ES-I3 (cell line): ENCODE results near the gene SNX21.
"Not testable (repeated sequence)": the region's sequence is repeated elsewhere in the genome, so short reads cannot be mapped to it uniquely, and the experiment has no call there.

Experiments
- H3K36me3 ChIP-seq: 2 replicates; pipeline ENCODE4 v1.6.1; 2013; ENCODE audit warnings: mild to moderate bottlenecking, low read length, control low read depth, moderate library complexity; ENCODE audit not compliant: insufficient read depth
- H3K4me1 ChIP-seq: 2 replicates; pipeline ENCODE4 v1.6.1; 2013; ENCODE audit warnings: mild to moderate bottlenecking, control low read depth, low read length; ENCODE audit not compliant: insufficient read depth
- H3K9ac ChIP-seq: 2 replicates; pipeline ENCODE4 v1.6.1; 2013; ENCODE audit warnings: low read depth, mild to moderate bottlenecking, low read length, moderate library complexity
- H3K9me3 ChIP-seq: 2 replicates; pipeline ENCODE4 v1.6.1; 2013; ENCODE audit warnings: mild to moderate bottlenecking, low read length, moderate library complexity; ENCODE audit not compliant: control insufficient read depth, insufficient read depth

Gene SNX21

GRCh38 chr20:45814314-45814713 lies 19.3 kb upstream of the SNX21 start:
- Histone ChIP-seq H3K9ac (no peak overlapping the region), H3K9me3 (no peaks in the 10 kb centered on the region), H3K36me3 (peaks cover 9% of the 10 kb centered on the region), H3K4me1 (peaks cover 11% of the 10 kb centered on the region; the same call in 1 of the 2 replicates)

GRCh38 chr20:45816951-45817350 lies 16.6 kb upstream of the SNX21 start:
- no peak overlapping the region for H3K9ac ChIP-seq
- H3K9me3 ChIP-seq = no peaks in the 10 kb centered on the region
- H3K36me3 ChIP-seq = peaks cover 9% of the 10 kb centered on the region
- H3K4me1 ChIP-seq = peaks cover 13% of the 10 kb centered on the region; the same call in 1 of the 2 replicates

GRCh38 chr20:45817376-45818194 lies 16.0 kb upstream of the SNX21 start:
- H3K9me3 ChIP-seq = no peaks in the 10 kb centered on the region
- peaks cover 20% of the 10 kb centered on the region; the same call in 1 of the 2 replicates for H3K4me1 ChIP-seq
- H3K36me3 ChIP-seq = peaks cover 9% of the 10 kb centered on the region
- H3K9ac ChIP-seq = no peak overlapping the region

GRCh38 chr20:45818239-45818638 lies 15.4 kb upstream of the SNX21 start:
- no peak overlapping the region for H3K9ac ChIP-seq
- peaks cover 9% of the 10 kb centered on the region for H3K36me3 ChIP-seq
- H3K9me3 ChIP-seq = no peaks in the 10 kb centered on the region
- peaks cover 21% of the 10 kb centered on the region; the same call in 1 of the 2 replicates for H3K4me1 ChIP-seq

- peaks cover 9% of the 10 kb centered on the region for H3K36me3 ChIP-seq
- H3K4me1 ChIP-seq = peaks cover 15% of the 10 kb centered on the region; the same call in 1 of the 2 replicates
- no peak overlapping the region for H3K9ac ChIP-seq
- no peaks in the 10 kb centered on the region for H3K9me3 ChIP-seq
Observed at GRCh38 chr20:45819466-45819865, 14.1 kb upstream of the SNX21 start.

GRCh38 chr20:45821947-45822346 lies 11.7 kb upstream of the SNX21 start:
- Histone ChIP-seq H3K9me3 (no peaks in the 10 kb centered on the region), H3K9ac (no peak overlapping the region), H3K36me3 (no peaks in the 10 kb centered on the region), H3K4me1 (peaks cover 15% of the 10 kb centered on the region; the same call in 1 of the 2 replicates)

- Histone ChIP-seq H3K36me3 (no peaks in the 10 kb centered on the region), H3K4me1 (peaks cover 12% of the 10 kb centered on the region; the same call in 1 of the 2 replicates), H3K9me3 (no peaks in the 10 kb centered on the region), H3K9ac (peak overlapping the region; percentile 18; the same call in 1 of the 2 replicates)
Observed at GRCh38 chr20:45822857-45823256, 10.7 kb upstream of the SNX21 start.

GRCh38 chr20:45823949-45824835 lies 9.4 kb upstream of the SNX21 start:
- Histone ChIP-seq H3K4me1 (peaks cover 11% of the 10 kb centered on the region; the same call in 1 of the 2 replicates), H3K36me3 (no peaks in the 10 kb centered on the region), H3K9me3 (no peaks in the 10 kb centered on the region), H3K9ac (peak overlapping the region; percentile 32)

GRCh38 chr20:45826381-45827019 lies 7.1 kb upstream of the SNX21 start:
- Histone ChIP-seq H3K36me3 (no peaks in the 10 kb centered on the region), H3K4me1 (0 out of 2 replicates have a peak, but pooled peaks cover 8% of the 10 kb centered on the region), H3K9ac (no peak overlapping the region), H3K9me3 (no peaks in the 10 kb centered on the region)

GRCh38 chr20:45827030-45827652 lies 6.5 kb upstream of the SNX21 start, which contains the start of gene TNNC2:
Gene TNNC2, minus strand, starts transcription at chr20:45827312. Its CDS starts 64 bp downstream, at chr20:45827248.
- Histone ChIP-seq H3K36me3 (no peaks in the 10 kb centered on the region), H3K9ac (no peak within 1 kb of the TSS), H3K9me3 (no peaks in the 10 kb centered on the region), H3K4me1 (0 out of 2 replicates have a peak, but pooled peaks cover 5% of the 10 kb centered on the region)

- Histone ChIP-seq H3K4me1 (no peaks in the 10 kb centered on the region), H3K36me3 (no peaks in the 10 kb centered on the region)
Observed at GRCh38 chr20:45827712-45828111, 5.9 kb upstream of the SNX21 start.

GRCh38 chr20:45828589-45828988 lies 5.0 kb upstream of the SNX21 start:
- Histone ChIP-seq H3K36me3 (no peaks in the 10 kb centered on the region), H3K9ac (no peak overlapping the region), H3K4me1 (peaks cover 3% of the 10 kb centered on the region; the same call in 1 of the 2 replicates), H3K9me3 (no peaks in the 10 kb centered on the region)

More at GRCh38 chr20:45827712-45828111, 5.9 kb upstream of the SNX21 start:
- no peak overlapping the region for H3K9ac ChIP-seq
- no peaks in the 10 kb centered on the region for H3K9me3 ChIP-seq

- H3K36me3 ChIP-seq, H3K4me1 ChIP-seq, H3K9me3 ChIP-seq: not testable (repeated sequence)
Observed at GRCh38 chr20:45829673-45830106, 3.9 kb upstream of the SNX21 start.

More at GRCh38 chr20:45829673-45830106, 3.9 kb upstream of the SNX21 start:
- H3K9ac ChIP-seq = not testable (repeated sequence)
